Spleen (tissue), 11 donors: ENCODE results near the gene CHRNA9. TPM values are rescaled to one million over a fixed set of nuclear protein-coding genes. Genes with fewer than 3 reads are reported as not detected.
A peak's percentile ranks its signal among the peaks of the same experiment; 100 is the strongest.

Experiments used
- DNase-seq: peaks from one replicate; pipeline ENCODE4 v3.0.0-alpha.2; 2020
- H3K27ac ChIP-seq, 8 donors: fragments of 200-600 bp; sonication (generic) in 7 of 8; 1 replicate in 4 of 8; 2 replicates in 4 of 8; pipeline versions ENCODE4 v1.5.0 to v1.8.0; 2016 to 2021; ENCODE audit warnings: inconsistent platforms in 4 of 8, mild to moderate bottlenecking in 4 of 8, moderate library complexity in 1 of 8
- H3K27me3 ChIP-seq, 7 donors: fragments of 200-600 bp; sonication (generic) in 6 of 7; replicated peaks in 1 of 7; 1 replicate in 4 of 7; 2 replicates in 3 of 7; pipeline versions ENCODE4 v1.5.0 to v1.8.0; 2016 to 2021; ENCODE audit warnings: inconsistent platforms in 3 of 7, mild to moderate bottlenecking in 1 of 7
- H3K36me3 ChIP-seq, 6 donors: fragments of 200-600 bp; sonication (generic) in 5 of 6; 1 replicate in 4 of 6; 2 replicates in 2 of 6; pipeline versions ENCODE4 v1.5.0 to v1.8.0; 2016 to 2021; ENCODE audit warnings: inconsistent platforms in 2 of 6
- H3K4me1 ChIP-seq, 6 donors: fragments of 200-600 bp; sonication (generic) in 5 of 6; 1 replicate in 3 of 6; 2 replicates in 3 of 6; pipeline versions ENCODE4 v1.5.0 to v1.8.0; 2016 to 2021; ENCODE audit warnings: inconsistent platforms in 3 of 6
- H3K4me3 ChIP-seq, 8 donors: fragments of 200-600 bp; sonication (generic) in 7 of 8; 1 replicate in 4 of 8; 2 replicates in 4 of 8; pipeline versions ENCODE4 v1.5.0 to v1.8.0; 2016 to 2021; ENCODE audit warnings: inconsistent platforms in 4 of 8, mild to moderate bottlenecking in 4 of 8, moderate library complexity in 2 of 8
- H3K9me3 ChIP-seq, 8 donors: fragments of 200-600 bp; sonication (generic) in 7 of 8; 1 replicate in 4 of 8; 2 replicates in 4 of 8; pipeline versions ENCODE4 v1.5.0 to v1.8.0; 2016 to 2021; ENCODE audit warnings: inconsistent platforms in 4 of 8
- CTCF ChIP-seq, 11 experiments: fragments of 200-600 bp in 7 of 11; fragments of 450-650 bp in 4 of 11; sonication (generic) in 4 of 11; IDR thresholded peaks in 8 of 11; conservative IDR thresholded peaks in 3 of 11; 1 replicate in 7 of 11; 2 replicates in 4 of 11; pipeline versions ENCODE4 v1.4.0 to v1.8.0; 2016 to 2021; ENCODE audit warnings: antibody characterized with exemption in 11 of 11, inconsistent platforms in 4 of 11, mild to moderate bottlenecking in 1 of 11
- POLR2A ChIP-seq, 3 donors: fragments of 450-650 bp; IDR thresholded peaks; one replicate each; pipeline ENCODE4 v1.5.1; 2017; ENCODE audit warnings: antibody characterized with exemption in 3 of 3, mild to moderate bottlenecking in 1 of 3
- POLR2AphosphoS5 ChIP-seq, 3 donors: sonication (generic); formaldehyde crosslinking; IDR thresholded peaks; one replicate each; pipeline ENCODE4 v1.5.1; 2017; ENCODE audit warnings: antibody characterized with exemption in 3 of 3
- WGBS, 5 donors: extraction: QIAGEN DNeasy Blood & Tissue Kit in 3 of 5; methylation state at CpG; one replicate each; pipeline versions ENCODE4 v1.1.5 to v1.1.7; 2013 to 2018; 5-methylcytosine and 5-hydroxymethylcytosine counted together
- intact Hi-C: fragments of 100-400 bp; cut with DNase I; formaldehyde crosslinking; loops from one replicate; pipeline ENCODE4 v1.15.0; 2023; ENCODE audit warnings: low total_unique reads
- polyA plus RNA-seq, 3 donors: library from polyadenylated mRNA; stranded (reverse); fragments of 200-250 nt; gene quantifications; one replicate each; pipeline ENCODE4 v1.2.1, GENCODE V29; 2013
- total RNA-seq, 7 donors: library from RNA; depleted of rRNA in 3 of 7; stranded (reverse); fragments of >200 nt in 3 of 7; fragmentation: NEBNext Ultra II Directional in 4 of 7; extraction: Animal tissue kit (Norgen Biotek cat#: 25700) in 4 of 7; gene quantifications; one replicate each; pipeline versions ENCODE4 v1.1.0 to v1.2.1, GENCODE V29; 2016 to 2021
- donor health status: healthy with polysubstance abuse.
- donor health status: DM: no; HTN: no; CAD: no; lungs with moderate emphysema.
- donor health status: DM: no; HTN: no; CAD: no.
- donor health status: Bipolar disorder and iron deficiency.
- donor health status: healthy.
- donor health status: DM: no; HTN: no; CAD: no.
- donor health status: DM: yes; HTN: yes; CAD: no.

The CHRNA9 gene
- total and polyA plus RNA-seq, 10 donors, result 0.03 to 0.11 TPM; not detected in 8

GRCh38 chr4:40316333-40316781 is 18.8 kb upstream of the CHRNA9 start:
- Histone ChIP-seq H3K9me3 (no peaks in the 10 kb centered on the region), H3K27ac (peak overlapping the region in 7 of 8 donors; percentile 59 to 79 (median 74)), H3K4me1 (peaks cover 6 to 31% (median 23%) of the 10 kb centered on the region in 6 donors), H3K27me3 (no peaks in the 10 kb centered on the region), H3K4me3 (peak overlapping the region in 2 of 8 donors; percentile 21 to 61), H3K36me3 (no peaks in the 10 kb centered on the region)
- TF ChIP-seq CTCF (IDR thresholded peaks at IDR 0.05 in 8 of 11, conservative IDR thresholded peaks at IDR 0.05 in 3 of 11) (no peak), POLR2A (IDR thresholded peaks at IDR 0.05) (no peak), POLR2AphosphoS5 (IDR thresholded peaks at IDR 0.05) (no peak)
- intact Hi-C loops, result loop anchor here (10.0 kb wide), 1 partner anchor 262 kb away; the partner anchor contains the start of gene N4BP2
- WGBS, 5 donors, result 14 to 28% (median 23%) methylated on average over 3 of the region's 3 CpGs
- no peak for DNase-seq

GRCh38 chr4:40316782-40317635 is 18.1 kb upstream of the CHRNA9 start:
- Histone ChIP-seq H3K36me3 (no peaks in the 10 kb centered on the region), H3K4me3 (peak overlapping the region in 7 of 8 donors; percentile 6 to 61 (median 21)), H3K4me1 (peaks cover 6 to 27% (median 20%) of the 10 kb centered on the region in 6 donors), H3K27me3 (no peaks in the 10 kb centered on the region), H3K27ac (peak overlapping the region in 7 of 8 donors; percentile 59 to 79 (median 74)), H3K9me3 (no peaks in the 10 kb centered on the region)
- intact Hi-C loops, result loop anchor here (10.0 kb wide), 1 partner anchor 262 kb away; the partner anchor contains the start of gene N4BP2
- no peak for DNase-seq
- WGBS, 5 donors, result 4 to 9% (median 5%) methylated on average over 18 to 19 of the region's 19 CpGs
- peak in 1 of 3 donors; percentile 46 for TF ChIP-seq POLR2AphosphoS5 (IDR thresholded peaks at IDR 0.05)
- TF ChIP-seq CTCF (IDR thresholded peaks at IDR 0.05 in 8 of 11, conservative IDR thresholded peaks at IDR 0.05 in 3 of 11), result peak; percentile 58 to 85 (median 78)
- TF ChIP-seq POLR2A (IDR thresholded peaks at IDR 0.05), result no peak

GRCh38 chr4:40317916-40318658 is 17.0 kb upstream of the CHRNA9 start:
- H3K4me1 ChIP-seq, result peaks cover 6 to 25% (median 19%) of the 10 kb centered on the region in 6 donors
- intact Hi-C loops, result loop anchor here (10.0 kb wide), 1 partner anchor 263 kb away; the partner anchor contains the start of gene N4BP2
- no peaks in the 10 kb centered on the region for H3K27me3 ChIP-seq
- DNase-seq, result no peak
- H3K9me3 ChIP-seq, result no peaks in the 10 kb centered on the region
- H3K4me3 ChIP-seq, result no peak overlapping the region
- no peaks in the 10 kb centered on the region for H3K36me3 ChIP-seq
- 83 to 97% (median 95%) methylated on average over 10 of the region's 10 CpGs for WGBS, 5 donors
- no peak for TF ChIP-seq POLR2AphosphoS5 (IDR thresholded peaks at IDR 0.05)
- no peak for TF ChIP-seq CTCF (IDR thresholded peaks at IDR 0.05 in 8 of 11, conservative IDR thresholded peaks at IDR 0.05 in 3 of 11)
- no peak for TF ChIP-seq POLR2A (IDR thresholded peaks at IDR 0.05)
- H3K27ac ChIP-seq, result no peak overlapping the region
